WTC11 (cell line): ENCODE data around the gene RIN1. TPM values are rescaled to one million over a fixed set of nuclear protein-coding genes. Genes with fewer than 3 reads are reported as not detected.
A peak's percentile ranks its signal among the peaks of the same experiment; 100 is the strongest.

Experiments used
- ATAC-seq: fragments of 200-7000 bp; cut with Tn5 transposase; 2 replicates; pipeline ENCODE4 v1.10.0; 2021; ENCODE audit warnings: mild to moderate bottlenecking, moderate library complexity
- CTCF ChIA-PET: fragments of 300-600 bp; sonication (Branson Sonifier 250); formaldehyde crosslinking; loops from one replicate; lab custom pipeline; 2021; ENCODE audit warnings: antibody characterized with exemption; lab: Charles Lee
- POLR2A ChIA-PET: fragments of 350-600 bp; sonication (Branson Sonifier 250); formaldehyde crosslinking; loops from one replicate; lab custom pipeline; 2021; ENCODE audit warnings: antibody characterized with exemption; lab: Charles Lee
- DNase-seq: peaks from one replicate; pipeline ENCODE4 v3.0.0; 2021; ENCODE audit warnings: low spot score
- H3K27ac Mint-ChIP-seq: 2 replicates; pipeline ENCODE4 v1.8.0; 2021; ENCODE audit warnings: mixed read lengths
- H3K27me3 Mint-ChIP-seq: 2 replicates; pipeline ENCODE4 v1.8.0; 2021; ENCODE audit warnings: low read depth, mild to moderate bottlenecking, moderate library complexity, mixed read lengths
- H3K36me3 Mint-ChIP-seq: 2 replicates; pipeline ENCODE4 v1.8.0; 2021; ENCODE audit warnings: mixed read lengths
- H3K4me1 Mint-ChIP-seq: 2 replicates; pipeline ENCODE4 v1.8.0; 2022; ENCODE audit warnings: mixed read lengths
- H3K4me3 Mint-ChIP-seq: 2 replicates; pipeline ENCODE4 v1.8.0; 2021; ENCODE audit warnings: mild to moderate bottlenecking, moderate library complexity, mixed read lengths
- H3K9me3 Mint-ChIP-seq: 2 replicates; pipeline ENCODE4 v1.8.0; 2021; ENCODE audit warnings: mixed read lengths
- AR ChIP-seq: fragments of 250-450 bp; sonication (Bioruptor Pico); IDR thresholded peaks from 2 replicates; pipeline ENCODE4 v1.9.0; 2021; ENCODE audit warnings: mild to moderate bottlenecking
- CREB1 ChIP-seq: sonication (generic); formaldehyde crosslinking; IDR thresholded peaks from 2 replicates; pipeline ENCODE4 v1.8.0; 2023; ENCODE audit warnings: mild to moderate bottlenecking, missing genetic modification reagents
- FOXJ3 ChIP-seq: sonication (generic); formaldehyde crosslinking; IDR thresholded peaks from 2 replicates; pipeline ENCODE4 v1.9.0; 2021; ENCODE audit warnings: missing genetic modification reagents, mild to moderate bottlenecking, borderline replicate concordance
- FOXP1 ChIP-seq: sonication (generic); formaldehyde crosslinking; IDR thresholded peaks from 2 replicates; pipeline ENCODE4 v1.8.0; 2022; ENCODE audit warnings: missing genetic modification reagents, mild to moderate bottlenecking, moderate library complexity, borderline replicate concordance
- GTF2I ChIP-seq: fragments of 250-450 bp; sonication (Bioruptor Pico); conservative IDR thresholded peaks from 2 replicates; pipeline ENCODE4 v1.4.0; 2021; ENCODE audit warnings: mild to moderate bottlenecking
- JAZF1 ChIP-seq: fragments of 250-450 bp; sonication (Bioruptor Pico); IDR thresholded peaks from 2 replicates; pipeline ENCODE4 v1.9.0; 2021; ENCODE audit warnings: moderate library complexity, mild to moderate bottlenecking, inconsistent platforms
- SP1 ChIP-seq: sonication (generic); formaldehyde crosslinking; conservative IDR thresholded peaks from 2 replicates; pipeline ENCODE4 v1.8.1; 2022; ENCODE audit warnings: missing genetic modification reagents
- TEAD1 ChIP-seq: sonication (generic); formaldehyde crosslinking; IDR thresholded peaks from 2 replicates; pipeline ENCODE4 v1.8.0; 2022; ENCODE audit warnings: mild to moderate bottlenecking, missing genetic modification reagents
- USF1 ChIP-seq: sonication (generic); formaldehyde crosslinking; IDR thresholded peaks from 2 replicates; pipeline ENCODE4 v1.8.0; 2022; ENCODE audit warnings: mild to moderate bottlenecking, missing genetic modification reagents
- ZBTB21 ChIP-seq: sonication (generic); formaldehyde crosslinking; IDR thresholded peaks from 2 replicates; pipeline ENCODE4 v1.8.1; 2023; ENCODE audit warnings: mild to moderate bottlenecking, missing genetic modification reagents, borderline replicate concordance
- ZNF121 ChIP-seq: sonication (generic); formaldehyde crosslinking; IDR thresholded peaks from 2 replicates; pipeline ENCODE4 v1.8.0; 2023; ENCODE audit warnings: missing genetic modification reagents
- ZNF671 ChIP-seq: fragments of 250-450 bp; sonication (Bioruptor Pico); IDR thresholded peaks from 2 replicates; pipeline ENCODE4 v1.8.0; 2021; ENCODE audit warnings: mild to moderate bottlenecking
- total RNA-seq: library from RNA; stranded (reverse); gene quantifications from 3 replicates; pipeline ENCODE4 v1.2.3, GENCODE V29; 2021
- TF ChIP-seq, protein P1 (sequence below): sonication (generic); formaldehyde crosslinking; IDR thresholded peaks from 2 replicates; pipeline ENCODE4 v1.8.1; 2022; ENCODE audit warnings: mild to moderate bottlenecking, missing genetic modification reagents, moderate library complexity, borderline replicate concordance

RIN1 gene
- total RNA-seq, 1 experiment from 2014 or later = 5.0 TPM

DNA sequence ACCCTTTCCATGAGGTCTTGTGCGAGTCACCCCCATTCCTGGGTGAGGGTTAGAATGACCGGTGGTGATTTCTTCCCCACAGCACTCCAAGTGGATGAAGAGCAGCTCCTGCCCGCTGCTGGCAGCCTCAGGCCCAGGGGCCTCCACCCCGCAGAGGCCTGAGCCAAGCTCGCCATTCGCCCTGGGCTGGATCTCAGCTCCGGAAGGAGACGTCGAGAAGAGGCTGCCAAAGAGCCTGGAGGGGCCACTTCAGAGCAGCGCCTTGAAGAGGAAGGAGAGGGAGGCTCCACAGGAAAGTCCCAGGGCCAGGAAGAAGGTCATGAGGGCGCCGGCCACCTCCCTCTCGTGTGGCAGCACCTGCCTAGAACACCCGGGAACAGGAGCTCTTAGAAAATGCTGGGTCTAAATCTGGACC lies 27.0 kb upstream of the RIN1 start:
- CTCF ChIA-PET = interaction anchor here (0.6 to 4.5 kb wide), 19 partner anchors 9 to 81 kb away, joined by 3 to 38 read pairs (median 6); partner anchors contain the start of genes B4GAT1, BRMS1, CD248 and RIN1
- Mint-ChIP-seq H3K9me3 (no peaks in the 10 kb centered on the region), H3K4me1 (peaks cover 8% of the 10 kb centered on the region), H3K36me3 (peaks cover 32% of the 10 kb centered on the region), H3K4me3 (no peak overlapping the region), H3K27me3 (no peaks in the 10 kb centered on the region), H3K27ac (no peak overlapping the region)
- DNase-seq = no peak
- POLR2A ChIA-PET = no interaction called here
- ATAC-seq = no peak
- TF ChIP-seq GTF2I (CRISPR knock-in tag) = no peak
- no peak for TF ChIP-seq TEAD1 (CRISPR knock-in tag)
- no peak for TF ChIP-seq USF1 (CRISPR knock-in tag)

- Mint-ChIP-seq H3K9me3 (no peaks in the 10 kb centered on the region), H3K27ac (peak overlapping the region; percentile 17; the same call in 1 of the 2 replicates), H3K4me3 (no peak overlapping the region), H3K27me3 (no peaks in the 10 kb centered on the region), H3K36me3 (peaks cover 27% of the 10 kb centered on the region), H3K4me1 (peaks cover 5% of the 10 kb centered on the region)
- DNase-seq (no peak), ATAC-seq (no peak)
- ChIA-PET CTCF (interaction anchor here (0.6 to 4.5 kb wide), 11 partner anchors 10 to 80 kb away, joined by 3 to 38 read pairs (median 9); partner anchors contain the start of genes BRMS1, CD248 and SLC29A2), POLR2A (no interaction called here)
- TF ChIP-seq, protein P1, sequence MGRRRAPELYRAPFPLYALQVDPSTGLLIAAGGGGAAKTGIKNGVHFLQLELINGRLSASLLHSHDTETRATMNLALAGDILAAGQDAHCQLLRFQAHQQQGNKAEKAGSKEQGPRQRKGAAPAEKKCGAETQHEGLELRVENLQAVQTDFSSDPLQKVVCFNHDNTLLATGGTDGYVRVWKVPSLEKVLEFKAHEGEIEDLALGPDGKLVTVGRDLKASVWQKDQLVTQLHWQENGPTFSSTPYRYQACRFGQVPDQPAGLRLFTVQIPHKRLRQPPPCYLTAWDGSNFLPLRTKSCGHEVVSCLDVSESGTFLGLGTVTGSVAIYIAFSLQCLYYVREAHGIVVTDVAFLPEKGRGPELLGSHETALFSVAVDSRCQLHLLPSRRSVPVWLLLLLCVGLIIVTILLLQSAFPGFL (CRISPR knock-in tag) = no peak
- TF ChIP-seq ZNF671 (CRISPR knock-in tag) (0 out of 2 replicates have a peak, but pooled peaks have one; percentile 61), CREB1 (CRISPR knock-in tag) (no peak), FOXP1 (0 out of 2 replicates have a peak, but pooled peaks have one; percentile 58)
These were observed 26.4 kb upstream of the RIN1 start for GRCh38 chr11:66362481-66363147.

DNA sequence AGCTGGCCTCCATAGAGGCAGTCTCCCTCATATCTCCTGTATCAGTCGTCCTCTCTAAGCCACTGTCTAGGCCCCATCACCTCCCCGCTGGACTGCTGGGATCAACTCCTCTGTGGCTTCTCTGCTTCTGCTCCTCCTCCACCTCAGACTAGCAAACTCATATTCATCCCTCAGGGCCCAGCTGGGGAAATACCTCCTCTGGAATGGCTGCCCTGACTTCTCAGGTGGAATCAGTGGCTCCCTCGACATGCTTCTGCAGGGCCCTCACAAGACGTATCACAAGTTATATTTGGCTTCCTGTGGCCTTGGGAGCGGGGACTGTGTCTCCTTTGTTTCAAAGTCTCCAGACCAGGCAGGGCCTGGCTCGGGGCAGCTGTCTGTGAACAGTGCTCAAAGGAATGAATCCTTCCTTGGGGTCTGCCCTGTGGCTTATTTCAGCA lies 25.3 kb upstream of the RIN1 start:
- Mint-ChIP-seq H3K27me3 (no peaks in the 10 kb centered on the region), H3K4me1 (peaks cover 5% of the 10 kb centered on the region), H3K36me3 (peaks cover 18% of the 10 kb centered on the region), H3K9me3 (no peaks in the 10 kb centered on the region), H3K27ac (peak overlapping the region; percentile 44), H3K4me3 (no peak overlapping the region)
- no peak for DNase-seq
- CTCF ChIA-PET = interaction anchor here (0.9 to 4.5 kb wide), 7 partner anchors 9 to 105 kb away, joined by 3 to 38 read pairs (median 7); partner anchors contain the start of genes BRMS1 and PELI3
- TF ChIP-seq ZBTB21 (CRISPR knock-in tag) (no peak), ZNF121 (CRISPR knock-in tag) (no peak), AR (CRISPR knock-in tag) (0 out of 2 replicates have a peak, but pooled peaks have one; percentile 42), JAZF1 (CRISPR knock-in tag) (no peak)
- POLR2A ChIA-PET = no interaction called here
- ATAC-seq = no peak

DNA sequence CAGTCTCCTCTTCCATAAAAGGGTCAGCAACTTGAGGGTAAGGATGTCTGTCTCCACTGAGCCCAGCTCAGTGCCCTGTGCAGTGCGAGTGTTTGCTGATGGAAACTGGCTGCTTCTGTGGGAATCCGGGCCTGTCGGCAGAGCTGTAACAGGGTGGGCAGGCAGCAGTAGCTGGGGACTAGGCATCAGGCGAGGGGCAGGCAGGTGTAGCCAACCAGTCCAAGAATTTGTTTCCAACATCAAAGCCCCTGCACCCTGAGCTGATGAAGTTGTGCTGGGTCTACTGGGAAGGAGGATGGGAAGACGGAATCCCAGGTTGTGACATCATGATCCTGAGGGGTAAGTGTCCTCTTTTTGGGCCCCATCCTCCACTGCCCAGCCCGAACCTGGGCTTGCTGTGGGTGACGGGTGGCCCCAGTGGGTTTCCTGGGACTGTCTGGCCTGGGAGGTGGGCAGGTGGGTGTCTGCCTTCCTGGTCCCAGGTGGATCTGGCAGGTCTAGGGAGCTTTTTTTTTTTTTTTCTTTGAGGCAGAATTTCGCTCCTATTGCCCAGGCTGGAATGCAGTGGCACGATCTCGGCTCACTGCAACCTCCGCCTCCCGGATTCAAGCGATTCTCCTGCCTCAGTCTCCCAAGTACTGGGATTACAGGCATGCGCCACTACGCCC lies 24.3 kb upstream of the RIN1 start:
- Mint-ChIP-seq H3K27ac (peak overlapping the region; percentile 57; the same call in 1 of the 2 replicates), H3K4me3 (no peak overlapping the region), H3K36me3 (peaks cover 16% of the 10 kb centered on the region), H3K4me1 (peaks cover 5% of the 10 kb centered on the region), H3K27me3 (no peaks in the 10 kb centered on the region), H3K9me3 (no peaks in the 10 kb centered on the region)
- ChIA-PET POLR2A (interaction anchor here (0.7 to 1.0 kb wide), 2 partner anchors 48 to 71 kb away, joined by 4 to 7 read pairs; no protein-coding TSS in a partner anchor), CTCF (interaction anchor here (0.6 to 2.3 kb wide), 10 partner anchors 10 to 106 kb away, joined by 3 to 12 read pairs (median 4); partner anchors contain the start of genes B4GAT1, PELI3, SLC29A2 and YIF1A)
- DNase-seq (no peak), ATAC-seq (no peak)
- TF ChIP-seq FOXJ3 (CRISPR knock-in tag) = no peak
- 0 out of 2 replicates have a peak, but pooled peaks have one; percentile 16 for TF ChIP-seq ZNF671 (CRISPR knock-in tag)
- no peak; the same call in 1 of the 2 replicates for TF ChIP-seq AR (CRISPR knock-in tag)
- no peak for TF ChIP-seq FOXP1
- TF ChIP-seq SP1 = 0 out of 2 replicates have a peak, but pooled peaks have one; percentile 22
- 0 out of 2 replicates have a peak, but pooled peaks have one; percentile 13 for TF ChIP-seq TEAD1 (CRISPR knock-in tag)
